Activated CD8-positive, alpha-beta memory T cell treated with anti-CD3 and anti-CD28 coated beads, Interleukin-2, amount 50 U/mL, for 1 hour (primary cell): Measurements from ENCODE around the gene TANGO2.

Experiments
- DNase-seq: peaks from one replicate; pipeline ENCODE4 v3.0.0-alpha.2; 2020; ENCODE audit errors: extremely low read depth

Gene TANGO2

DNA sequence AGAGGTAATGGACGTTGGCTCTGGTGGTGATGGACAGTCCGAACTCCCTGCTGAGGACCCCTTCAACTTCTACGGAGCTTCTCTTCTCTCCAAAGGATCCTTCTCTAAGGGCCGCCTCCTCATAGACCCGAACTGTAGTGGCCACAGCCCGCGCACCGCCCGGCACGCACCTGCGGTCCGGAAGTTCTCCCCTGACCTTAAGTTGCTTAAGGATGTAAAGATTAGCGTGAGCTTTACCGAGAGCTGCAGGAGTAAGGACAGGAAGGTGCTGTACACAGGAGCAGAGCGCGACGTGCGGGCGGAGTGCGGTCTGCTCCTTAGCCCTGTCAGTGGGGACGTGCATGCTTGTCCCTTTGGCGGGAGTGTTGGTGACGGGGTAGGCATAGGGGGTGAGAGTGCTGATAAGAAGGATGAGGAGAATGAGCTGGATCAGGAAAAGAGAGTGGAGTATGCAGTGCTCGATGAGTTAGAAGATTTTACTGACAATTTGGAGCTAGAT is 65.2 kb downstream of the TANGO2 start:
- no peak for DNase-seq

- DNase-seq = no peak
Measured at GRCh38 chr22:20086763-20087162, 65.9 kb downstream of the TANGO2 start.

- DNase-seq = no peak
Measured at GRCh38 chr22:20087319-20088262, 66.7 kb downstream of the TANGO2 start.

GRCh38 chr22:20088263-20088648 is 67.3 kb downstream of the TANGO2 start:
- DNase-seq = no peak

GRCh38 chr22:20089226-20089976 is 68.5 kb downstream of the TANGO2 start:
- no peak for DNase-seq

GRCh38 chr22:20089977-20090729 is 69.2 kb downstream of the TANGO2 start:
- DNase-seq = no peak

DNA sequence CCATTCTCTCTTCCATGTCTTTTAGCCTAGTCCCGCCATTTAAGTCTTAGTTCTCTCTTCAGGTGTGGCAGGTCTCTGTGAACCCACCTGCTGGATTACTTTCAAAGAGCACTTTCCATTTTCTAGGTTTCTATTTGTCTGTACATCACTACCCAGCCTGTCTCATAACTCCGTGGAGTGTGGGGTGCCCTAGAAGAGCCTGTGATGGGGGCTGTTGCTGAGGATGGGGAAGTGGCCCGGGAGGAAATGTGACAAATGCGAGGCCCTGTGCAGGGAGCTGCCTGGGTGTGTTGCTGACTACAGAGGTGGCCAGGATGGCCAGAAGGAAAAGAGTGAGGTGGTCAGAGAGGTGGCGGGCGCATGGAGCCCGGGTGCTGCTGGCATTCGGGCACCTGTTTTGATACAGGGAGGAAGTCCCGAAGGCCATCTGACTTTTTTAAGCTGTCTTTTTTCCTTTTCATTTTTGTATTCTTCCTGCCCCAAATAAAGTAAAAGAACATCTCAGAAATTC is 69.9 kb downstream of the TANGO2 start:
- no peak for DNase-seq

GRCh38 chr22:20091690-20092476 is 71.0 kb downstream of the TANGO2 start:
- no peak for DNase-seq

GRCh38 chr22:20092477-20092854 is 71.6 kb downstream of the TANGO2 start:
- DNase-seq = no peak

DNA sequence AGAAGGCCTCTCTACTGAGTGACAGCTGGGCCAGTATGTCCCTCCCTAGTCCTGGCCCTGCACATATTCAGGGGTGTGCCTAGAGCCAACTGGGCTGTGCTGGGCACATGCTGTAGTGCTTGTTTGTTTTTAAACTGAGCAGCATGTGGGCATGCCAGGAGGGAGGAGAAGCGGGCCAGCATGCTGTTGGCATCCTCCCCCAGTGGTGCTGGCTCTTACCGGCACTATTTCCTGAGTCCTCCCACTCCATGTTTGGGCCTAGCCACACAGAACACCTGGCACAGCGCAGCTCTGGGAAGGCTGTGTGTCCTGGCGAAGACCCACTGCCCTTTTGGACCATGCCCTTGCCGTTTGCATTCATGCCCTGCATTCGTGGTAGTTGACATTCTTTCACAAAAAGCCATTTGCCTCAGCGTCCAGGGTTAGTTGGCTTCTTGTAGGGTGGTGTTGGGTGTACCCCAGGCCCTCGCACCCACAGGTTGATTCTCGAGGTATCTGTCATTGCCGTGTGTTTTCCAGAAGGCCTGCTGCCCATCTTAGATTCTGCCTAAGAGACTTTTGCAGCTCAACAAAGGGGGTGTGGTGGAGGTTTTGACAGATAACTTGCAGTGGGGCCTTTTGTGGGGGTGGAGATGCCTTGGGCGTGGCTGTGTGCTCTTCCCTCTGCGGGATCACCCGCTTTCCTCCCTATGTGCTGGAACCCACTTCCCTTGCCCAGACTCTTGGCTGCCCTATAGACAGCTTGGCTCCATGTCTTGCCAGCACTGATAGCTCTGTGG is 72.7 kb downstream of the TANGO2 start:
- DNase-seq = no peak

- DNase-seq = no peak
Measured at GRCh38 chr22:20094197-20094807, 73.4 kb downstream of the TANGO2 start.

DNA sequence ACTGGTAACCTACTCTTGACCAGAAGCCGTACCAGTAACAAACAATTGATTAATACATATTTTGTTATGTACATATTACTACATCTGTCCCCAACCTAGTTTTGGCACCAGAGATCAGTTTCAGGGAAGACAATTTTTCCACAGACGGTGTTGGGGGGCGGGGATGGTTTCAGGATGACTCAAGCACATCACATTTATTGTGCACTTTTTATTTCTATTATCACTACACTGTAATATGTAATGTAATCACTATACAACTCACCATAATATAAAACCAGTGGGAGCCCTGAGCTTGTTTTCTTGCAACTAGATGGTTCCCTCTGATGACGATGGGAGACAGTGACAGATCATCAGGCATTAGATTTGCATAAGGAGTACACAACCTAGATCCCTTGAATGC is 74.6 kb downstream of the TANGO2 start:
- no peak for DNase-seq

DNA sequence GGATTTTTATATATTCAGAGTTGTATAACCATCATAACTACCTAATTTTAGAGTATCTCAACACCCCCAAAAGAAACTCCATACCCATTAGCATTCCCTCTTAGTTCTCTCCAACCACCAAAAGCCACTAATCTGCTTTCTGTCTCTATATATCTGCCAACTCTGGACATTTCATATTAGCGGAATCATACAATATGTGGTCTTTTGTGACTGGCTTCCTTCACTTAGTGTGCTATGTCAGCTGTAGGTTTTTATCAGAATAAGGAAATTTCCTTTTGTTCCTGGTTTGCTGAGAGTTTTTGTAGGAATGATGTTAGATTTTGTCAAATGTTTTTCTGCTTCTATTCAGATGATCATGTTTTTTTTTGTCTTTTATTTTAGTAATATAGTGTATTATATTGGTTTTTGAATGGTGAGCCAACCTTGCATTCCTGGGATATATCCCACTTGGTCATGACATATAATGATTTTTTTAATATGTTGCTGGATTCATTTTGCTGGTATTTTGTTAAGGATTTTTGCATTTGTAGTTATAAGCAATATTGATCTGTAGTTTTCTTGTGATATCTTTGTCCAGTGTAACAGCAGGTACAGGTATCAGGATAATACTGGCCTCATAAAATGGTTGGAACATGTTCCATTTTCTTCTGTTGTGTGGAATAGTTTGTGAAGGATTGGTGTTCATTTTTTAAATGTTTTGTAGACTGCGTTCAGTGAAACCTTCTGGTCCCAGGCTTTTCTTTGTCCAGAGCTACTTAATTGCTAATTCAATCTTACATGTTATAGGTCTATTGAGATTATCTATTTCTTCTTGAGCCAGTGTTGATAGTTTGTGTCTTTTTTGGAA is 75.9 kb downstream of the TANGO2 start:
- no peak for DNase-seq

GRCh38 chr22:20099099-20099711 is 78.3 kb downstream of the TANGO2 start:
- DNase-seq = no peak

DNA sequence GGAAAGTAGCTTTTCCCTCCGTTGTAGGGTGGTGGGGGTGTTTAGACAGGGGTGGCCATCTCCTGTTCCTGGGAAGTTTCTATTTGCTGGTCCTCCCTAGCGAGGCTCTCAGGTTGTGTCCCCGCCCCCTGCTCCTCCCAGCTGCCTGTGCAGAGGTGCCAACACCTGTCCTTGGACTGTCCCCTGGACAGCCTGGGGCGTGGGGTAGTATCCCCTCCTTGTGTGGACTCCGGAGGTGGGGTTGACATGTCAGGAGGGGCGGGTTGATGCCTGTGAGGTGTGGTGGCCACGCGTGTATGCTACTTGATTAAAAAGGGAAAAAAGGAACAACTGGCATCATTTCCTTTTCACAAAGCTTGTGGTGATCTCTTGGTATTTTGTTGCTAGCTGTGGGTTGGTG is 80.7 kb downstream of the TANGO2 start:
- DNase-seq = no peak

GRCh38 chr22:20102203-20102780 is 81.4 kb downstream of the TANGO2 start:
- DNase-seq = no peak

DNA sequence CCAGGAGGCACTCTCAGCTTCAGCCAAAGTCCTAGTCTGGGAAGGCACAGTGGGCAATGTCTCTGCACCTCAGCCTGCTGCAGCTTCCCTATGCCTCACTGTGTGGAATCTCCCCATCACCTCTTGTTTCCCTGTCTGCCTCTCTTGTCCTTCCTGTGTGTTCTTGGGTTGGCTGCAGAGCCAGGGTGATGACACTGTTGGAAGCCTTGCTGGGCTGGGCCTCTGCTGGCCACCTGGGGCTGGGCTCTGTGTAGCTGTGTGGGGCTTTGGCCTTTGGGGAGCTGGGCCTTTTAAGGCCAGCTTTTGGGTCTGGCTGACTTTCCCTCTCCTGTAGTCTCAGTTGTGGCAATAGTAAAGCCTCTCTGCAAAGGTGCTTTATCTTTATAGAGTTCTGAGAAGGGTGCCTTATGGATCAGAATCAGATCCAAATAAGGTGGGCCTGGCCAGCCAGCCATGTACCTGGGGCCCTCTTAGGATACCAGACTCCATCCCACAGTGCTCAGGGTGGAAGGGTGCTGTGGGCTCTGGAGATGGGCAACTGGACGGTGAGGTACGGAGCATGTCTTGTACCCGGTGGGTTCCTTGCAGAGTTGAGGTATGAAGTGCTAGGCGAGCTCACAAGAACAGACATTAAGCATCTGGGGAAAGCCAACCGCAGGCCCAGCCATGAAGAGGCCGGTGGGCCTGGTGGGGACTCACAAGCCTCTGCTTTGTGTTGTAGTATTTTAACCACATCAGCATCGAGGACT is 84.7 kb downstream of the TANGO2 start:
- DNase-seq = no peak
